ENCODE measurements around the gene FAAP20. TPM values are rescaled to one million over a fixed set of nuclear protein-coding genes. Genes with fewer than 3 reads are reported as not detected.

FAAP20 gene
- total and polyA plus RNA-seq, 10 of the 15 experiments (the other 5 are each of a cell fraction or from before 2014, with no cell fraction given): 0.79 to 91.8 (median 20.9) TPM

DNA sequence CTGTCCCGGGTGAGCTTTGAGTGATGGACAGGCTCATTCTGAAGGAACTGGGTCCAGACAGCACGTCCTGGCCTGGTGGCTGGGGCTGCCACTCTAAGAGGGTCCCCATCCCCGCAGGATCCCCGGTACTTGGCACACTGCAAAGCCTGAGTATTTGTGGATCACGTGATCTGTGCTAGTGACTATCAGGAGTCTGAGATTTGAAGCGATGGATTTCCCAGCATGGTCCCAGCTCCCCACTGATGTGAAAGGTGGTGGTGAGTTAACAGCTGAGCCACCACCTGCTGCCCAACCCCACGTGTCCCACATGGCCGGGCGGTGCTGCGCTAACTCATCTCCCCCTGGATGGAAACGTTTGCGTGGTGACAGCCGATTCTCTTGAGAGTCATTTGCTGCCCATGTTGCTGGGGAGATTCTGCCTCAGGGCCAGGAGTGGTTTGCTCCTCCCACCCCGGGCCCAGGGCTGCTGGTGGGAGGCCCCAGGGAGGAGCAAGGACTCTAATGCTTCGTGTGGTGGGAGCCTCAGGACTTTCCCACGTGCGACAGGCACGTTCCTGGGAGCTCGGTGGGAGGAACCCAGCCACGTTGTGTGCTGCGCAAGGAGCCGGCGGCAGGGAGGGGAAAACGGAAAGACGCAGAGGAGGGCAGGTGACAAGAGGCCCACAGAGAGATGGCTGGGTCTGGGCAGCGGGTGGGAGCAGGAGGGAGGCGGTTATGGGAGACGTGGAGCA is 15.1 kb downstream of the FAAP20 start:
- no peaks in the 10 kb centered on the region for H3K36me3 ChIP-seq (ENCODE audit: control insufficient read depth in 2 of 2, insufficient read depth in 2 of 2, low read length in 1 of 2)
- WGBS (ENCODE audit: insufficient coverage, insufficient replicate concordance, low lambda C conversion rate, missing lambda C conversion rate): 62% methylated on average over 28 of the region's 28 CpGs
- no peaks in the 10 kb centered on the region for H4K20me1 ChIP-seq (ENCODE audit: control insufficient read depth, insufficient read depth)
- no peak overlapping the region for H2AFZ ChIP-seq (ENCODE audit: control insufficient read depth, low read depth, low read length)
- ChIA-PET RAD21 (ENCODE audit: unreplicated experiment) (no interaction called here), CTCF (no interaction called here), SMC1A (ENCODE audit: uncharacterized antibody, unreplicated experiment) (no interaction called here), POLR2A (no interaction called here)
- DNase-seq (ENCODE audit: low read depth, low spot score): no peak
- no peak for FAIRE-seq
- no peak overlapping the region for H3K27ac ChIP-seq (ENCODE audit: control insufficient read depth, insufficient read depth)
- no peak overlapping the region for H3K9ac ChIP-seq (ENCODE audit: control insufficient read depth, insufficient read depth, low read length)
- no peaks in the 10 kb centered on the region for H3K4me1 ChIP-seq (ENCODE audit: control insufficient read depth, insufficient read depth, low read length)
- no peaks in the 10 kb centered on the region for H3K9me3 ChIP-seq (replicated peaks; ENCODE audit: control insufficient read depth, insufficient read depth, low read length)
- intact Hi-C loops (cut with micrococcal nuclease; ENCODE audit: unreplicated experiment): no loop called here
- no peak overlapping the region for H3K4me2 ChIP-seq (ENCODE audit: control insufficient read depth, insufficient read depth)
- ATAC-seq: no peak
- no peak overlapping the region for H3K4me3 ChIP-seq
- H3K79me2 ChIP-seq (ENCODE audit: control insufficient read depth, insufficient read depth, low read length): no peaks in the 10 kb centered on the region
- H3K27me3 ChIP-seq (replicated peaks in 1 of 2; ENCODE audit: control insufficient read depth in 2 of 2, insufficient read depth in 2 of 2, low read length in 1 of 2): no peaks in the 10 kb centered on the region
- in situ Hi-C loops (cut with MboI): no loop called here
- no TSS peak for BruUV-seq (replicated peaks)
- TF ChIP-seq SRF (IDR thresholded peaks at IDR 0.05; ENCODE audit: low read depth in 2 of 2, low read length in 2 of 2) (no peak), NR2C2 (IDR thresholded peaks at IDR 0.05; ENCODE audit: borderline replicate concordance, control insufficient read depth, insufficient read length, low read depth) (no peak), WRNIP1 (IDR thresholded peaks at IDR 0.05; ENCODE audit: borderline replicate concordance, low read depth, low read length) (no peak), SIN3A (IDR thresholded peaks at IDR 0.05; ENCODE audit: low read depth, low read length) (no peak), MYB (IDR thresholded peaks at IDR 0.05; ENCODE audit: borderline replicate concordance, low read depth, low read length) (no peak), TCF12 (IDR thresholded peaks at IDR 0.05; ENCODE audit: low read depth, low read length) (no peak), CBX3 (IDR thresholded peaks at IDR 0.05; ENCODE audit: borderline replicate concordance, low read depth) (no peak), YY1 (IDR thresholded peaks at IDR 0.05; ENCODE audit: low read depth, low read length) (no peak), PAX5 (IDR thresholded peaks at IDR 0.05; ENCODE audit: borderline replicate concordance, low read depth, low read length) (no peak), SIX5 (IDR thresholded peaks at IDR 0.05; ENCODE audit: low read depth, low read length, severe bottlenecking) (no peak), NFYA (IDR thresholded peaks at IDR 0.05; ENCODE audit: borderline replicate concordance, low read depth, low read length) (no peak), TBL1XR1 (IDR thresholded peaks at IDR 0.05; ENCODE audit: low read depth, low read length) (no peak), ZNF24 (IDR thresholded peaks at IDR 0.05) (no peak), EED (IDR thresholded peaks at IDR 0.05; ENCODE audit: low read depth) (no peak)
- TF ChIP-seq, protein P1, sequence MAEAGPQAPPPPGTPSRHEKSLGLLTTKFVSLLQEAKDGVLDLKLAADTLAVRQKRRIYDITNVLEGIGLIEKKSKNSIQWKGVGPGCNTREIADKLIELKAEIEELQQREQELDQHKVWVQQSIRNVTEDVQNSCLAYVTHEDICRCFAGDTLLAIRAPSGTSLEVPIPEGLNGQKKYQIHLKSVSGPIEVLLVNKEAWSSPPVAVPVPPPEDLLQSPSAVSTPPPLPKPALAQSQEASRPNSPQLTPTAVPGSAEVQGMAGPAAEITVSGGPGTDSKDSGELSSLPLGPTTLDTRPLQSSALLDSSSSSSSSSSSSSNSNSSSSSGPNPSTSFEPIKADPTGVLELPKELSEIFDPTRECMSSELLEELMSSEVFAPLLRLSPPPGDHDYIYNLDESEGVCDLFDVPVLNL (IDR thresholded peaks at IDR 0.05; ENCODE audit: low read depth, low read length): no peak
- TF ChIP-seq, protein P2, sequence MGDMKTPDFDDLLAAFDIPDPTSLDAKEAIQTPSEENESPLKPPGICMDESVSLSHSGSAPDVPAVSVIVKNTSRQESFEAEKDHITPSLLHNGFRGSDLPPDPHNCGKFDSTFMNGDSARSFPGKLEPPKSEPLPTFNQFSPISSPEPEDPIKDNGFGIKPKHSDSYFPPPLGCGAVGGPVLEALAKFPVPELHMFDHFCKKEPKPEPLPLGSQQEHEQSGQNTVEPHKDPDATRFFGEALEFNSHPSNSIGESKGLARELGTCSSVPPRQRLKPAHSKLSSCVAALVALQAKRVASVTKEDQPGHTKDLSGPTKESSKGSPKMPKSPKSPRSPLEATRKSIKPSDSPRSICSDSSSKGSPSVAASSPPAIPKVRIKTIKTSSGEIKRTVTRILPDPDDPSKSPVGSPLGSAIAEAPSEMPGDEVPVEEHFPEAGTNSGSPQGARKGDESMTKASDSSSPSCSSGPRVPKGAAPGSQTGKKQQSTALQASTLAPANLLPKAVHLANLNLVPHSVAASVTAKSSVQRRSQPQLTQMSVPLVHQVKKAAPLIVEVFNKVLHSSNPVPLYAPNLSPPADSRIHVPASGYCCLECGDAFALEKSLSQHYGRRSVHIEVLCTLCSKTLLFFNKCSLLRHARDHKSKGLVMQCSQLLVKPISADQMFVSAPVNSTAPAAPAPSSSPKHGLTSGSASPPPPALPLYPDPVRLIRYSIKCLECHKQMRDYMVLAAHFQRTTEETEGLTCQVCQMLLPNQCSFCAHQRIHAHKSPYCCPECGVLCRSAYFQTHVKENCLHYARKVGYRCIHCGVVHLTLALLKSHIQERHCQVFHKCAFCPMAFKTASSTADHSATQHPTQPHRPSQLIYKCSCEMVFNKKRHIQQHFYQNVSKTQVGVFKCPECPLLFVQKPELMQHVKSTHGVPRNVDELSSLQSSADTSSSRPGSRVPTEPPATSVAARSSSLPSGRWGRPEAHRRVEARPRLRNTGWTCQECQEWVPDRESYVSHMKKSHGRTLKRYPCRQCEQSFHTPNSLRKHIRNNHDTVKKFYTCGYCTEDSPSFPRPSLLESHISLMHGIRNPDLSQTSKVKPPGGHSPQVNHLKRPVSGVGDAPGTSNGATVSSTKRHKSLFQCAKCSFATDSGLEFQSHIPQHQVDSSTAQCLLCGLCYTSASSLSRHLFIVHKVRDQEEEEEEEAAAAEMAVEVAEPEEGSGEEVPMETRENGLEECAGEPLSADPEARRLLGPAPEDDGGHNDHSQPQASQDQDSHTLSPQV (IDR thresholded peaks at IDR 0.05): no peak
- TF ChIP-seq, protein P3, sequence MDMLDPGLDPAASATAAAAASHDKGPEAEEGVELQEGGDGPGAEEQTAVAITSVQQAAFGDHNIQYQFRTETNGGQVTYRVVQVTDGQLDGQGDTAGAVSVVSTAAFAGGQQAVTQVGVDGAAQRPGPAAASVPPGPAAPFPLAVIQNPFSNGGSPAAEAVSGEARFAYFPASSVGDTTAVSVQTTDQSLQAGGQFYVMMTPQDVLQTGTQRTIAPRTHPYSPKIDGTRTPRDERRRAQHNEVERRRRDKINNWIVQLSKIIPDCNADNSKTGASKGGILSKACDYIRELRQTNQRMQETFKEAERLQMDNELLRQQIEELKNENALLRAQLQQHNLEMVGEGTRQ (IDR thresholded peaks at IDR 0.05; ENCODE audit: borderline replicate concordance, low read depth, low read length): no peak
- TF ChIP-seq, protein P4, sequence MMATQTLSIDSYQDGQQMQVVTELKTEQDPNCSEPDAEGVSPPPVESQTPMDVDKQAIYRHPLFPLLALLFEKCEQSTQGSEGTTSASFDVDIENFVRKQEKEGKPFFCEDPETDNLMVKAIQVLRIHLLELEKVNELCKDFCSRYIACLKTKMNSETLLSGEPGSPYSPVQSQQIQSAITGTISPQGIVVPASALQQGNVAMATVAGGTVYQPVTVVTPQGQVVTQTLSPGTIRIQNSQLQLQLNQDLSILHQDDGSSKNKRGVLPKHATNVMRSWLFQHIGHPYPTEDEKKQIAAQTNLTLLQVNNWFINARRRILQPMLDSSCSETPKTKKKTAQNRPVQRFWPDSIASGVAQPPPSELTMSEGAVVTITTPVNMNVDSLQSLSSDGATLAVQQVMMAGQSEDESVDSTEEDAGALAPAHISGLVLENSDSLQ (IDR thresholded peaks at IDR 0.05): no peak

Data from GM12878 (cell line).